ENCODE measurements around the gene PTMA.

PTMA gene

GRCh38 chr2:231676243-231676642 is 32.1 kb upstream of the PTMA start:
- no peak for DNase-seq (ENCODE audit: low read depth)

DNA sequence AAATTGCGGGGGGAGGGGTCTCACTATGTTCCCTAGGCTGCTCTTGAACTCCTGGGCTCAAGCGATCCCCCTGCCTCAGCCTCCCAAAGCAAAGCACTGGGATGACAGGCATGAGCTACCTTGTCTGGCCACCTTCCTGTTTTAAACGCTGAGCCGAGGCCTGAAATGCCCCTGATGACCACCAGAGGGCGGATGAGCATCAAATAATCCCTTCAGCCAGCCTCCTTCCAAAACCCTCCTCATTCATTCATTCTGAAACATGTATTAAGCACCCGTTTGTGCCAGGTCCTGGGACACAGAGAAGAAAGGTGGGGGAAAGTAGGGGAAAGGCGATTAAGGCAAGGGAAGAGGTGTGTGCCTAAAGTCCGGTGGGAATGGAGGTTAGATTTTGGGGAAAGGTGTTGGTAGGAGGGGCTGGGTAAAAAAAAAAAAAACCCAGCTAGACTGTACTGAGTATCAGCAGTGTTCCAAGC is 30.7 kb upstream of the PTMA start:
- peak; percentile 56 for DNase-seq (ENCODE audit: low read depth)

DNA sequence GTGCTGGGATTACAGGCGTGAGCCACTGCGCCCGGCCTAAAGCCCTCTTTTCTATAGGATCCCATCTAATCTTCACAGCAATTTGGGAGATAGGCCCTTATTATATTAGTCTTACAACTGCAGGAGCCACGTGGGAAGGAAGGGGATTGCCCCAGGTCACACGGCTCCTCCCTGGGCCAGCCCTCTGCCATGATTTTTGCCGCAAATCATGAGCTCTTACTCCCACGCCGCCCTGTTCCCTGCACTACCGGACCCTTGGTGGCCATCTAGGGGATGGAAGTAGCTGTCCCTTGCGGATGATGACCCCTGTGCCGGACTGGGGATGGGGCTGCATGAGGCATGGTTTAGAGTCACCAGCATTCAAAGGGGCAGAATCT is 28.4 kb upstream of the PTMA start:
- no peak for DNase-seq (ENCODE audit: low read depth)

GRCh38 chr2:231680285-231680991 is 27.9 kb upstream of the PTMA start:
- DNase-seq (ENCODE audit: low read depth) = no peak

GRCh38 chr2:231680992-231681852 is 27.1 kb upstream of the PTMA start:
- DNase-seq (ENCODE audit: low read depth) = no peak

DNA sequence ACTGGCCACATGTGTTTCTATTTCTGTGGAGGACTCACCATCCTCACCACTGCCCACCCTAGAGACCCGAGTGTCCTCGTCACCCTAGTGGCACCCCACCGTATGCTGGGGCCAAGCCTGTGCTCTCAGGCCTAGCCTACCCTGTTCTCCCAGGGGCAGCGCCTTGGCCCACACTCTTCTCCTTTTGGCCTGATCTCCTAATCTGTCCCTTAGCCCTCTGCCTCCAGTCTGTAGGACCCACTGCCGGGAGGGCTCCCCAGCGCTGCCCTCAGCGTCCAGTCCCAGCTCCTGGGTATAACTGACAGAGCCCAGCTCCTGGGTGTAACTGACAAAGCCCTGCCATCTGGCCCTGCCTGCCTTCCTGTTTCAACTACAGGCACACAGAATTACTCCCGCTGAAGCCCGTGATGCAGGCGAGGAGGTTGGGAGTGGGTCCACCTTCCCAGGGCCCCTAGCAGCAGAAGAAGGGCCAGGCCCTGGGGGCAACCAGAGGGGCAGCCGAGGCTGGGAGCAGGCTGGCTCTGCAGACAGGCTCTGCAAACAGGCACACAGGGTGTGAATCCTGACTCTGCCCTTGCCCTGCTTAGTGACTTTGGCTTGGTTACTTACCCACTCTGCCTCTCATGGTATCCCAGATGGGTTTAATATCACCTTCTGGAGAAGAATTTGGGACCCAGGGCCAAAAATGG is 25.6 kb upstream of the PTMA start:
- DNase-seq (ENCODE audit: low read depth) = no peak

- DNase-seq (ENCODE audit: low read depth) = no peak
Observed at GRCh38 chr2:231683292-231684235, 24.8 kb upstream of the PTMA start.

DNA sequence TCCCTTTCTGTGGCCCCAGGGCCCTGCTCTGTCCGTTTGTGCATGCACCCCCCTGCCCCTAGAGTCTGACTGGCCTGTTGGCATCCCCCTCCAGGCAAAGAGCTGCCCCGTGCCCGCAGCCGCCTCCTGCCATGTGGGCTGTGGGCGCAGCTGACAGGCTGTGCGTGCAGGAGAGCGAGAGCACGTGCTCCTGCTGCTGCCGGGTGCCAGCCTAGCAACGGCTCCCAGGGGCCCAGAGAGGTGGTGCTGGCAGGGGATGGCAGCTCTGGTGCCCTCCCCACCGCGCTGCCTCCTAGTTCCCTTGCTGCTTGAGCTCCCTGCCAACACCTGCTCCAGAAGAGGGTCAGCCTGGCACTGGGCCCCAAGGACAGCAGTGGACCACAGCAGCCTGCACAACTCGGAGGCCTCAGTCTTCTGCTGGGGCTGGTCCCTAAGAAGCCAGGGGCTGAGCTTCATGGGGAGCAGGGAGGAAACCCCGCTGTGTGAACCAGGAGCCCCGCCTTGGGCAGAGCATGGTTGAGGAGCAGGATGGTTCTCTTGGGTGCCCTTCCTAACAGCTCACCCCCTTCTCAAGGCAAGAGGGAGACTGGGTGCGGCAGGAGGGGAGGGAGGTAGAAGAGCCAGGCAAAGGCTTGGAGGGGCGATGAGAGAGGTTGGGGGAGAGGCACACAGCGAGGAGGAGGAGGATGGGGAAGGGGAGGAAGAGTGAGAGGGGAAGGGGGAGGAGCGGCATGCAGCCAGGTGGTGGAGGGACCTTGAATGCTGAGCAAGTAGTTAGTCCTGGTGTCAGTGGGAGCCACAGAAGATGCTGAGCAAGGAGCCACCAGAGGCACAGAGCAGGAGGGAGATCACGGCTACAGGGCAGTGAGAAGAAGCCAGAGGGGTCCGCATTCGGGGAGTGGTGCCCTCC is 23.8 kb upstream of the PTMA start:
- DNase-seq (ENCODE audit: low read depth) = no peak

- no peak for DNase-seq (ENCODE audit: low read depth)
Observed at GRCh38 chr2:231685349-231686191, 22.8 kb upstream of the PTMA start.

DNA sequence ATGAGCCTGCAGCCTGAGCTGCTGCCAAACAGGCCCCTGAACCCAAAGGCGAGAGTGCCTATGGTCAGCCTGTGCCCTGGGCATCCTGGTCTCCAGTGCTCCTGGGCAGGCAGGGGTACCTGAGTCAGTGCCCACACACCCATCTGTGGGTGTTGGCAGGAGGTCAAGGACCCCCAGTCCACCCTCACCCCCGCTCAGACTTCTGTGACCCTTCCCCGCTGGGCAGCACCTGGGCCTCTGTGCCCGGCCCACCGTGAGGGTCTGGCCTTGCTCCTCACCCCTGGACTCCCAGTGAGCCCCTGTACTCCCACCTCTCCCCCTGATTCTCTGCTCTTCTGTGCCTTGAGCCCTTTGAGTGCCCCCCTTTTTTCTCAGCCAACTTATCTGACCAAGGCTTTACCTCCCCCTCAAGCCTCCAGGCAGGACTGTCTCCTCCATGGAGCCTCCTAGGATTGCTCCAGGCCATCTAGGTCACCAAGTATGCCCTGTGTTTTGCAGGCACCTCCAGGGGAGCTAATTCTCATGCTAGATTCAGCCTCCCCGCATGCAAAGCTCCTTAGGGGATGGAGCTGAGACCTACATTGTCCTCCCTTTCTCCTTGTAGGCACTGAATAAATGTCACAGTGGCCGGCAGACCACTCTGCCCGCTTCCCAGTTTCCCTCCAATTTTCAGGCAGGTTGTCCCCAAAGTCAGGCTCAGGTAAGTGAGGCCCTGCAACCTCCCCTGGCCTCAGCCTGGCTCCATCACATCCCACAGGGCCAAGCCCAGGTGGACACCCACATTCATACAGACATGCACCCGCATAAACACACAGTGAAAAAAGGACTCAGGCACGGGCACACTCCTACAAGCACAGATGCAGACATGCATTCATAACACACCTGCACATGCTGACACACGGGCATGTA is 21.9 kb upstream of the PTMA start:
- no peak for DNase-seq (ENCODE audit: low read depth)

GRCh38 chr2:231687133-231687852 is 21.0 kb upstream of the PTMA start:
- DNase-seq (ENCODE audit: low read depth) = no peak

DNA sequence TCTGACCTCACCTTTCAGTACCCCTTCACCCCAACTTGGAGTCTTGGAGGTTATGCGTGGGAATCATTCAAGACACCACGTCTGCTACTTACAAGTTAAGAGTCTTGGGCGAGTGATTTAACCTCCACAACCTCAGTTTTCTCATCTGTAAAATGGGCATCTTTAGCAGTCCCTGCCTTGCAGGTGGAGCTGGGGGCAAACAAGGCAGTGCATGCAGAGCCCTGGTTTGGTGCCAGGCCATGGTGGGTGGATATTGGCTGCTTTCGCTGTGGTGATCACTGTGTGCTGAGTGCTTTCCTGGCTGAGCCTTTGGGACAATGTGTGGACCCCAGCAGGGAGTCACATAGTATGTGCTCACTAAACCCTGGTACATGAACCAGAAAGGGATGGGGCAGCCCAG is 20.4 kb upstream of the PTMA start:
- DNase-seq (ENCODE audit: low read depth) = no peak

DNA sequence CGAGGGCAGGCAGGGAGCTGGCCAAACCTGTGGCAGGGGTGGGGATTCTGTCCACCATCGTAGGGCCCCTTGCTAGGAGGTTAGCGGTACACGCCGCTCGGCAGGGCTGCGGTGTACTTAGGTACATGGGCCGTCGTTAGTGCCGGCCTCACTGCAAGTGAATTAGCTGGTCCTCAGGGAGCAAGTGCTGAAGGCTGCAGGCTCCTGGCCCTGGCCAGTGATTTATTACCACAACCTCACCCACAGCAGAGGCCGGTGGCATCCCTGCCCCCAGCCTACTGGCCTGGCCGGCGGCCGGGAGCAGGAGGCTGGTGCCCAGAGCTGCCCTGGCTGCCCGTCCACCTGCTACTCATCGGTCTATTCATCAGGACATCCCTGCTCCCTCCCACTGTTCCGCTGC is 19.6 kb upstream of the PTMA start:
- DNase-seq (ENCODE audit: low read depth) = no peak

DNA sequence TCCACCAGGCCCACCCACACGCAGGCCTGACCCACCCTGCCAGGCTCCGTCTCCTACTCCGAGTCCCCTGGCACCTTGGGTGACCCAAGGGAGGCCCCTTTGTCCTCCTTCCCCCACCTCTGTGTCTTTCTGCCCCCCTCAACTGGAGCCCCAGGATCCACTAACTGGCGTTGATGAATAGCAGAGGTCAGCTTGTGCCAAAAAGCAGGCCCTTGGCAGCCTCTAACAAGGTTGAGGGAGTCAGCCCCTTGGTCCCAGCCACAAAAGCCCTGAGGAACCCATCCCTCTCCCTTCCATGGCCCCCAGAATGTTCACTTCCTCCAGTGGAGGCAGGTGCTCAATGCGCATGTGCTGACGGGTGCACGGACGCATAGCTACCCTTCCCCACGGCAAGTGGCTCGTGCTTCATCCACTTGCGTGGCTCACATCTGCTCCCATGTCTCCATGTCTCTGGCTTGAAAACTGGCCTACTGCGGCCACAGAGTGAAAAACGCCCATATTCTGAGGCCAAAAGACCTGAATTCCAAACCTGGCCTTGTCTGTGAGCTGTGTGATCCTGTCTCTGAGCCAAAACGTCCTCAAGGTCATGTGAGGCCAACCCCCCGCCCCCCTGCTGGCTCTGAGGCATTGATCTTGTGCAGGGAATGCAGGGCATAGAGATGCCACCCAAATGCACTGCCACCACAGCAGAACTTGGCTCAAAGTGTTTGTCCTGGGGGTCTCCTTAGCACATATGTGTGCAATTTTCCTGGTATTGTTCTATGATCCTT is 19.0 kb upstream of the PTMA start:
- no peak for DNase-seq (ENCODE audit: low read depth)

- no peak for DNase-seq (ENCODE audit: low read depth)
Observed at GRCh38 chr2:231691251-231691772, 17.0 kb upstream of the PTMA start.

DNA sequence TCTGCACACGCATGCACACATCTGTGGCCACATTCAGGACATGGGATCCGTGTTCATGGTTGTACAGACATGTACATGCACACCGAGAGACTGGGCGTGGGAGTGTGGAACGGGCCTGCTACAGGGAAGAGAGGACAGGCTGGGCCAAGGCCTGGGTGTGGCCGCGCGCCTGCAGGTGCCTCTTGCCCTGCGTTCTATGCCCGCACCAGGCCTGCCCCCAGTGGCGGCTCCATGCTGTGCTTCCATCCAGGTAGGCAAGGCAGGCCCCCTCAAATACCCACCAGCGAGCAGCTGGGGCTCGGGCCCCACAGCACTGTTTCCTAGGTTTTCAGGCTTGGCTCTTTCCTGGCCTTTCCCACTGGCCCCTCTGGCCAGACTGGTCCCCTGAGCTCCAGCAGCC is 15.5 kb upstream of the PTMA start:
- DNase-seq (ENCODE audit: low read depth) = no peak

- no peak for DNase-seq (ENCODE audit: low read depth)
Observed at GRCh38 chr2:231693956-231694355, 14.4 kb upstream of the PTMA start.
